Measurements from ENCODE around the gene PTPRN2.

PTPRN2 gene

GRCh38 chr7:158489462-158490155 is 98.0 kb downstream of the PTPRN2 start:
- no peak for DNase-seq (ENCODE audit: low read depth)

- DNase-seq (ENCODE audit: low read depth), result no peak
Observed at GRCh38 chr7:158488181-158488971, 99.2 kb downstream of the PTPRN2 start.

- no peak for DNase-seq (ENCODE audit: low read depth)
Observed at GRCh38 chr7:158487631-158488151, 99.9 kb downstream of the PTPRN2 start.

- DNase-seq (ENCODE audit: low read depth), result no peak
Observed at GRCh38 chr7:158486919-158487318, 100.7 kb downstream of the PTPRN2 start.

- no peak for DNase-seq (ENCODE audit: low read depth)
Observed at GRCh38 chr7:158484801-158485531, 102.7 kb downstream of the PTPRN2 start.

GRCh38 chr7:158482480-158482879 is 105.1 kb downstream of the PTPRN2 start:
- no peak for DNase-seq (ENCODE audit: low read depth)

DNA sequence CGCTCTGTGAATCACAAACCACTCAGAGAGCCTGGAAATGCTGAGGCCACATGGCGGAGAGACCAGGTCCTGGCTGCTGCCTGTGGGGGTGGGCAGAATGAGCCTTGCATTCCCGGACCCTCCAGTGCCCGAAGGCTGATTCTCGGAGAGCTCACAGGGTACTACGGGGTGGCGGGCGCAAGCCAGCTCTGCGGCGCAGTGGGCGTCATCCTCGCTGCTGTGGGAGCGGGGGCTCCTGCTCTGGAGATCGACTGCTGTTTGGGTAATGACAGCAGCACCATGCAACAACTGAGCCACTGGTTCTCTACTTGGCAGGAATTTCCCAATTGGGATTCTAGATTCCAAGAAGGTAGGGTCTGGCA is 108.0 kb downstream of the PTPRN2 start:
- DNase-seq (ENCODE audit: low read depth), result no peak

GRCh38 chr7:158479021-158479663 is 108.5 kb downstream of the PTPRN2 start:
- DNase-seq (ENCODE audit: low read depth), result no peak

- DNase-seq (ENCODE audit: low read depth), result no peak
Observed at GRCh38 chr7:158477866-158478265, 109.8 kb downstream of the PTPRN2 start.

DNA sequence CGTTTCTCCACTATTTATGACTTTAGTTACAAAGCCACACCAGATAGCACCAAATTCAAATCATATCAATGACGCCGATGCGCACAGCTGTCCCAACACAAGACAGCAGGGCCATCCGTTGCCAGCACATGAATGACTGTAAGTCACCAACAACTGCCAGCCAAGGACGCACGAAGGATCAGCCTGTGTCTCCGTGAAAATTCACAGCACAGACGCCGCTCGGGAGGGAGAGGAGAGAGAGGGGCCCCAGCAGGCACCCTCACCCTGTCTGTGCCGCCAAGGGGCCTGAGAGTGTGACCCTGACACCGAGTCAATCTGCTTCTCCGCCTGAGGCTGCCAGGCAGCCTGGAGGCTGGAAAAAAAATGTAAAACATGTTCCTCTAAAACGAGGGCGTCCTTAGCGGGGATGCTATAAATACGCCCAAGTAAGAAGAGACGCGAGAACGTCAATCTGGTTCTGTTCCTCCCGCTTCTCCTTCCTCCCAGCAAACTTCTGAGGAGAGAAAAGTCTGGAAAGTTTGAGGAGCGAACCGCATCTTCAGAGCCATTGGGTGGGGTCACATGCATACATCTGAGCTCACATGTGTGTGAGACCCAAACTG is 111.2 kb downstream of the PTPRN2 start:
- no peak for DNase-seq (ENCODE audit: low read depth)

GRCh38 chr7:158475679-158476052 is 112.0 kb downstream of the PTPRN2 start:
- no peak for DNase-seq (ENCODE audit: low read depth)

DNA sequence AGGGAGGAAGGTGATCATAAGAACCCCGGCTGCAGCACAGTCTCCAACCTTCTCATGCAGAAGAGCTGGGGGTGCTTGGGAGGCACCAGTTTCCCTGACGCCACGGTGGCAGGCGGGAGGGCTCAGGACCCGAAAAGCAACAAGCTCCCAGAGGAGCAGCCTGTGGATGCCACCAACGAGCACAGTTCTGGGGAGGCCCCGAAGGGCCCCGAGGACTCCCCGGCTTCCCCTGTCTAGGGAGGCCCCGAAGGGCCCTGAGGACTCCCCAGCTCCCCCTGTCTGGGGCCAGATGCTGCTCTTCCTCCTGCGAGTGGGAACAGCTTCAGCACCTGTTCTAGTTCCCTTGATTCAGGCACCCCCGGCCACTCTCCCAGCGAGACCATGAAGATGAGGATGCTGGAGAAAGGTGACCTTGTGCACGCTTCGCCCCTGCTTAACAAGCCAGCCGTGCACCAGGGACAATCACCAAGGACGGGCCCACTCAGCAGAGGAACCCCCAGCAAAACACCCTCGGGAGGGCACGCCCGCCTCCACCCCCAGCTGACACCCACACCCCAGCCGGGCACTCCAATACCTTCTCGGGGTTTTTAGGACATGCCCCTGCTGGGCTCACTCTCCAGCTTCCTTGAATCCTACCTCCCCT is 112.5 kb downstream of the PTPRN2 start:
- DNase-seq (ENCODE audit: low read depth), result no peak

DNA sequence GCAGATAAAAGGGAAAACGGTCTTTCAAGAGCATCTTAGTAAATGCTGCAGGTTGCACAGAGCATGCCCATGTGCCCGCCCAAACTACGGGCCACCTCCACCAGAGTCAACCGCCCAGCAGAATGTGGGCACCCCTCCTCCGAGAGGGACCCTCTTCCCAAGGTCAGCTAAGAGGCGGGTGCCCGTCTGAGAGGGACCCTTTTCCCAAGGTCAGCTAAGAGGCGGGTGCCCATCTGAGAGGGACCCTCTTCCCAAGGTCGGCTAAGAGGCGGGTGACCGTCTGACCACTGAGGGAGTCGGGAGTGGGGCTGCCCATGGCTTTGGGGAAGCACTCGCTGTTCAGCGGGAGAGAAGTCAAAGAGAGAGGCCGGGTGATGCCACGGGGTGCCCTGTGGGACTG is 113.1 kb downstream of the PTPRN2 start:
- DNase-seq (ENCODE audit: low read depth), result no peak

GRCh38 chr7:158473946-158474345 is 113.7 kb downstream of the PTPRN2 start:
- no peak for DNase-seq (ENCODE audit: low read depth)

DNA sequence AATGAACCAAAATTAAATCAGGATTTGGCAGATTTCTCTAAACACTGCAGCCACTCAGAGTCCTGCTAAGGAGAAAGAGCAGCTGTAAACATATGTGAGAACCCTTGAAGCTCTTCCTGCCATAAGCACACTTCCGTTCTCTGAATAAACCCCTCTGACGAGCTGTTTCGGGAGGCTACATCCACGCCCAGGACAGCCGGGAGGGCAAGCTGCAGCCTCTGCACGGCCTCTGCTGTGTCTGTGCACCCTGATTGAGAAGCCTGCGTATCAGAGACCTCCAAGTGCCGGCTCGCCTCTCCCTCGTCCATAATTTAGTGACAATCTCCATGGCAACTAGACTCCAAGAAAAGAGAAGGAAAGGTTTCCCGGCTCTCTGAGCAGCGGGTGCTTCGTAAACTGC is 114.4 kb downstream of the PTPRN2 start:
- DNase-seq (ENCODE audit: low read depth), result no peak

DNA sequence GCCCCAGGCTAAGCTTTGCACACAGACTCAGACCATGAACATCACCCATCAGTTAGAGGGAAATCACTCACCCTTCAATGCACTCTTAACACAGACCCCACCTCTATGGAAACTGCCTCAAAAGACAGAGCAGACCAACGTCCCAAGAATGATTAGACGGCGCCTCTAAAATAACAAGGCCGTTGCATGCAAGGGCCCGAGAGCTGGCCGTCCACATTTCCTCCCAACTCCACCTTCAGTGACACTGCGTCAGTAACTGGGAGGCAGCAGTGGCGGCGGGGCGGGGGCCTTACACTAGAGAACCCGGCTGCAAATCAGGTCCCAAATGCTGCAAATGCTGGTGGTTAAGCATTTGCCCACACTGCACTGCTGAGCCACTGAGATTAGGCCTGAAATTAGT is 115.0 kb downstream of the PTPRN2 start:
- no peak for DNase-seq (ENCODE audit: low read depth)

DNA sequence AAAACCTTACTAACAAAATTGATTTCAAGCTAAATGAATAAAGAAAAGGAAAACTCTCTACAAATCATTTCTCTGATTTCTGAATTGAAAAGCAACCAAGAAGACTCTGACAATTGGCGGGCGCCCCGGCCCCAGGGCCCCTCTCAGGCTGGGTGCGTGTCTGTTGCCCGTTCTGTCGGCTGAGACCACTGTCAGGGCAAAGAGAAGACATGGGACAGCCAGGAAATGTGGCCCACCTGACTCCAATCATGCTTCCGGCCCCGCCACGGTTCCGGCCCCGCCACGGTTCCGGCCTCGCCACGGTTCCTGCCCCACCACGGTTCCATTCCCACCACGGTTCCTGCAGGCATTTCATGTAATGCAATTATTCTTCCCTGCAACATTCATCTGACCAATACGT is 115.9 kb downstream of the PTPRN2 start:
- no peak for DNase-seq (ENCODE audit: low read depth)

DNA sequence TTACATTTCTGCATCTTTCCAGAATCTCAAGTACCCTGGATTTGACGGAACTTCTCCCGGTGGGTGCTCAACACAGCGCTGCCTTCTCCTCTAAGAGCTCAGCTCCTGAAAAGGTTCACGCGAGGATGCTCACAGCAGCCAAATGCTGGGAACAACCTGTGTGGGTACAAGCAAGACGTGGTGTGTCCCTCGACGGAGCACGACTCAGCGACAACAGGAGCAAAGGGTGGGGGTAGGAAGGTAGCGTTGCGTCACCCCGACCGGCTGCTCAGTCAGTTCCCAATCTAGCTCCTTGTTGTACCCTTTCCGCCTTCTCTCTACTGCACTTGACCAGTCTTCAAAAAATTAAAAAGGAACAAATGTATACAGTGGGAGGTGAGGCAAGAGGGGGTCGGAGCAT is 117.3 kb downstream of the PTPRN2 start:
- no peak for DNase-seq (ENCODE audit: low read depth)

- DNase-seq (ENCODE audit: low read depth), result no peak
Observed at GRCh38 chr7:158469396-158470051, 118.1 kb downstream of the PTPRN2 start.

- DNase-seq (ENCODE audit: low read depth), result no peak
Observed at GRCh38 chr7:158468700-158469296, 118.8 kb downstream of the PTPRN2 start.

All from HS-5 (cell line).